ENCODE results near the gene SNX32.
"Not testable (repeated sequence)": the region's sequence is repeated elsewhere in the genome, so short reads cannot be mapped to it uniquely, and the experiment has no call there.

SNX32 gene

DNA sequence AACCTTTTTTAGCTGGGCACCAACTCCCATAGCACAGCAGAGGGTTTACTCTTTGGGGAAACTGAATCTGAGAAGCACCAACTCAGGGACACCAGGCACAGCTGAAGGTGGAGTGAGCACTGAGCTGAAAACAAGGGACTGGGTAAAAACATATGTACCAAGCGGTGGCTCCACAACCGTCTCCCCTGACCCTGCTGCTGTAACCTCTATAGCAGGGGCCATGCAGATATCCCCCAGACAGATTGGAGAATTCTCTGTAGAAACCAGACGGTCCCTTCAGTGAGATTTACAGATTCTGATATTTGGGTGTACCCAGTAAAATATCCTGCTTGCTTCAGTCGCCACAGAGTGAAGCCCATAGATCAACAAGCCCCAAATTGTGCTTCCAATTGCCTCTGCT is 4.3 kb upstream of the SNX32 start:
- DNase-seq (ENCODE audit: low spot score): no peak

- not testable (repeated sequence) for DNase-seq (ENCODE audit: low spot score)
Observed at GRCh38 chr11:65832231-65832630, 1.5 kb upstream of the SNX32 start.

DNA sequence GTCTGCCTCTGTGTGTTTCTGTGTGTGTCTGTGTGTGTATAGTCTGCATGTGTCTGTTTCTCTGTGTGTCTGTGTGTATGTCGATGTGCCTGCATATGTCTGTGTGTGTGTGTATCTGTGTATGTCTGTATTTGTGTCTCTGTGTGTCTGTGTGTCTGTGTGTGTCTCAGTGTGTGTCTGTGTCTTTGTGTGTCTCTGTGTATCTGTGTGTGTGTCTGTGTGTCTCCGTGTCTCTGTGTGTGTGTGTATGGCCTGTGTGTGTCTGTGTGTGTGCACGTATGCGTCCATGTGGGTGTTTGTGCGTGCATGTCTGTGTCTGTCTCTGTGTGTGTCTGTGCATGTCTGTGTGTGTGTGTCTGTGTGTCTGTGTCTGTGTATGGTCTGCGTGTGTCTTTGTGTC is 439 bp downstream of the SNX32 start:
- DNase-seq (ENCODE audit: low spot score): no peak

GRCh38 chr11:65842144-65842543 is 8.4 kb downstream of the SNX32 start:
- DNase-seq (ENCODE audit: low spot score): no peak

DNA sequence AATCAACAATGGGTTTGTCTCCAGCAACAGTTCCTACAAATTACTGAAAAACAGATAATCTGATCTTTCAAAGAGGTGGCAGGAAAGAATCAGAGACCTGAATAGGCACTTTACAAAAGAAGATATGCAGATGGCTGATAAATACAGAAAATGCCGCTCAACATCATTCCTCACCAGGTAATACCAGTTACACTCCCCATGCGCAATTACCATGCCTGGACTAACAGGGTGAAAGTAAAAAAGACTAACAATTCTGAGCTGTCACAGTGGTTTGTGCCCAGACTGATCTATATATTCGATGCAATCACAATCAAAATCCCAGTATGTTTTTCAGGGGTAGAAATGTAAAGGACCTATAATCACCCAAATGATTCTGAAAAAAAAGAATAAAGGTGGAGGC is 10.0 kb downstream of the SNX32 start:
- no peak for DNase-seq (ENCODE audit: low spot score)

DNA sequence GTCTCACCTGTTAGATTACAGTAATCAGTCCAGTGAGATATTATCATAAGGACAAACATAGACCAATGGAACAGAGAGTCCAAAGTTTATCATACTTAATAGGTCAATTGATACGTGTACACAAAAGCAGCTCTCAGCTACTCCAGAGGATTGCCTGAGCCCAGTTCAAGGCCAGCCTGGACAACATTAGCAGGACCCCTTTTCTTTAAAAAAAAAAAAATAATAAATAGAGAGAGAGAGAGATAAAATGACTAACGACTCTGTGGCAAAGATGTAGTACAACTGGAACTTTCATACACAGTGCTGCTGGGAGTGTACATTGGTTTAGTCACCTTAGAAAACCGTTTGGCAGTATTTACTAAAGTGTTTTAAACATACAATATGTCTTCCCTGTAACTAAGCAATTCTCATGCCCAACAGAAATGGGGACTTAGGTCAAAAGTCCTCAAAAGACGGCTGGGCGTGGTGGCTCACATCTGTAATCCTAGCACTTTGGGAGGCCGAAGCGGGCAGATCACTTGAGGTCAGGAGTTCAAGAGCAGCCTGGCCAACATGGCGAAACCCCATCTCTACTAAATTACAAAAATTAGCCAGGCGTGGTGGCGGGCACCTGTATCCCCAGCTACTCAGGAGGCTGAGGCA is 10.6 kb downstream of the SNX32 start:
- DNase-seq (ENCODE audit: low spot score): no peak

- DNase-seq (ENCODE audit: low spot score): no peak
Observed at GRCh38 chr11:65847746-65848145, 14.0 kb downstream of the SNX32 start.

GRCh38 chr11:65848693-65849092 is 14.9 kb downstream of the SNX32 start:
- not testable (repeated sequence) for DNase-seq (ENCODE audit: low spot score)

DNA sequence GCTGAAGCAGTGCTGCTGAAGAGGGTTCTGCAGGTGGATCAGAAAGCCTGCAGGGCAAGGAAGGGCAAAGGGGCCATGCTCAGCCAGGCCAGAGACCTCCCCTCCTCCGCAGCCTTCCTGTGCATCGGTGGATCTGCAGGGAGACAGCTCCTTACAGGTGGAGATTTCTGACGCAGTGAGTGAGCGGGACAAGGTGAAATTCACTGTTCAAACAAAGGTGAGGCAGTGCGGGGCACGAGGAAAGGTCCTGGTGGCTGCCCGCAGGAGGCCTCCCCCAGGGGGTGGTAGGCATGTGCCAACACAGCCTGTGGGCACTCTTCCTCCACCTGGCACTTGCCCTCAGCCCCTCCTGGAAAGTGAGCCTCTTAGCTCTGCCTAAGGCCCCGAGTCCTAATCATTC is 15.6 kb downstream of the SNX32 start:
- no peak for DNase-seq (ENCODE audit: low spot score)

DNA sequence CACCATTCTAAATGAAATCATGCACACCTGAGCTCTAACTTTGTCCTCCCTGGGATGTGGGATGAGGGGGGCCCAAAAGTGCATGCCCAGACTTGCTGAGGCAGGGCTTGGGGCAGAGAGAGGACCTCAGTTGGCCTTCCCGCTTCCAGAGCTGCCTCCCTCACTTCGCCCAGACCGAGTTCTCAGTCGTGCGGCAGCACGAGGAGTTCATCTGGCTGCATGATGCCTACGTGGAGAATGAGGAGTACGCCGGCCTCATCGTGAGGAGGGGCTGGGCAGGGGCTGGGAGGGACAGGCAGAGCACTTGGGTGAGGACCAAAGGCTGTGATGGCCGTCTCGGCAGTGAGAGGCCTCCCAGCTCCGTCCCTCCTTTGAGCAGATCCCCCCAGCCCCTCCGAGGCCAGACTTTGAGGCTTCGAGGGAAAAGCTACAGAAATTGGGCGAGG is 16.0 kb downstream of the SNX32 start:
- DNase-seq (ENCODE audit: low spot score): no peak

DNA sequence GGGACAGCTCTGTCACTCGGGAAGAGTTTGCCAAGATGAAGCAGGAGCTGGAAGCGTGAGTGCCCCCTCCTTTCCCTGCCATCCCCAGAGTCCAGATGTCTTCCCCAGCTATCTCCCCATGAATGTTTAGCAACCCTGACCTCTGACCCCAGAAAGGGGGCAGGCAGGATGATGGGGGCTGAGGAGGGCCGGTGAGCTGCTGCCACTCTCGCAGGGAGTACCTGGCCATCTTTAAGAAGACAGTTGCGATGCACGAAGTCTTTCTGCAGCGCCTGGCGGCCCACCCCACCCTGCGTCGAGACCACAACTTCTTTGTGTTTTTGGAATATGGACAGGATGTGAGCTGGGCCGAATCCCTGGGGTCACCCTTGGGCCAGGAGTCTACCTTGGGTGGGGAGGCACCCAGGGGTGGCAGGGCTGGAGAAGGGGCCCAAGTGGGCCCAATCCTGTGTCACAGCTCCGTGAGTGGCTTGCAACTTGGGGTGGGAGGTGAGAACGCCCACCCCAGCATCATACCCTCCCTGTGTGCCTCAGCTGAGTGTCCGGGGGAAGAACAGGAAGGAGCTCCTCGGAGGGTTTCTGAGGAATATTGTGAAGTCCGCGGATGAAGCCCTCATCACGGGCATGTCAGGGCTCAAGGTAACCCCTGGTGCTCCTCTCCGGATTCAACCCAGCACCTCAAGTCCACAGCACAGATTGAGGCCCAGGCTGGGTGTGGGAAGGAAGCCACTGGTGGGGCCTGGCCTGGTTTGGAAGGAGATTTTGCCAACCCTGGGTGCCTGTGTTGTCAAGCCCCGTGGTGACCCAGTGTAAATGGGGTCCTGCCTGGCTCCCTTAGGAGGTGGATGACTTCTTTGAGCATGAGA is 16.7 kb downstream of the SNX32 start:
- DNase-seq (ENCODE audit: low spot score): no peak

- DNase-seq (ENCODE audit: low spot score): no peak
Observed at GRCh38 chr11:65851083-65851579, 17.4 kb downstream of the SNX32 start.

GRCh38 chr11:65851811-65852507 is 18.2 kb downstream of the SNX32 start:
- no peak for DNase-seq (ENCODE audit: low spot score)

GRCh38 chr11:65852508-65853245 is 18.9 kb downstream of the SNX32 start:
- DNase-seq (ENCODE audit: low spot score): no peak

DNA sequence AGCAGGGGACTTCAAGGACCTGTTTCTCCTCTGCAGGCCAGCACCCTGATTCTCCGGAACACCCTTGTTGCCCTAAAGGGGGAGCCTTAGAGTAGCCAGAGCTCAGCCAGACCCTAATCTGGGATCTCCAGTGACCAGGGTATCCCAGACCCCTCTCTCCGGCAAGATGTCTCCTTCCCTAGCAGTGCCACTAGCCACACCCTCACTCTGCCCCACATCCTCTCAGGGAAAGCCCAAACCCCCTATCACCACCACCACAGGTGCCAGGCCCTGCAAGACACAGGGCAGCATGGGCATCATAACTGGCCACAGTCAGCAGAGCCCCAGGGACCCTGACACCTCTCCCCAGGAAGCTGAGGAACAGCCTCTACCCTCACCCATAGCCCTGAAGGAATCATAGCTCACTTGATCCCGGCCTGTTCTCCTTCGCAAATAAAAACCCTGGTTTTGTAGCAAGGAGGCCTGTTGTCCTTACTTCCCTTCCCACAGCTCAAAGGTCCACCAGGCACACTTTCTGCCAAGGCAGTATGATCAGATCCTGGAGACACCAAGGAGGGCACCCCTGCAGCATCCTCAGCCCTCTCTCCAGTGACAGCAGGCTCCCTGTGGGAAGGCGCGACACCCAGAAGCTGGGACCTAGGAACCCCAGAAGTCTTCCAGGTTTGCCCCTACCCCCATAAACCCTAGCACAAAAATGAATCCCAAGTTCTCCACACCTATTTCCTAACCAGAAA is 19.6 kb downstream of the SNX32 start:
- DNase-seq (ENCODE audit: low spot score): no peak

GRCh38 chr11:65854161-65854592 is 20.4 kb downstream of the SNX32 start:
- no peak for DNase-seq (ENCODE audit: low spot score)

- DNase-seq (ENCODE audit: low spot score): no peak
Observed at GRCh38 chr11:65854852-65855837, 21.4 kb downstream of the SNX32 start.

DNA sequence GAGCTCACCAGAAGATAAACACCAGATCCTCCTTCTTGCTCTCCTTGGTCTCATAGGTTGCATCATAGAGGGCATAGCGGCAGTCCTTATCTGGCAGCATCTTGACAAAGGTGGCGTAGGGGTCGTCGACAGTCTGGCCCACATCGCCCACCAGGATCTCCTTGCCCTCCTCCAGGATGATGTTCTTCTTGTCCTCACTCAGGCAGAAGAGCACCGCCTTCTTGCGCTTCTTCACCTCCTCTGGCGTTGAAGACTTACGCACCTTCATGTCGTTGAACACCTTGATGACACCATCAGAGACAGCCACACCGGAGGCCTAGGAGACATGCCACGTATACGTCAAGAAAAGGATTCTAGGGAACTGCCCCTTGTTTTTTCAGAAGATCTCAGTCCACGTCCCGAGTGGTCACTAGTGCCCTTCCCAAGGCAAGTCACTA is 22.2 kb downstream of the SNX32 start:
- DNase-seq (ENCODE audit: low spot score): no peak

DNA sequence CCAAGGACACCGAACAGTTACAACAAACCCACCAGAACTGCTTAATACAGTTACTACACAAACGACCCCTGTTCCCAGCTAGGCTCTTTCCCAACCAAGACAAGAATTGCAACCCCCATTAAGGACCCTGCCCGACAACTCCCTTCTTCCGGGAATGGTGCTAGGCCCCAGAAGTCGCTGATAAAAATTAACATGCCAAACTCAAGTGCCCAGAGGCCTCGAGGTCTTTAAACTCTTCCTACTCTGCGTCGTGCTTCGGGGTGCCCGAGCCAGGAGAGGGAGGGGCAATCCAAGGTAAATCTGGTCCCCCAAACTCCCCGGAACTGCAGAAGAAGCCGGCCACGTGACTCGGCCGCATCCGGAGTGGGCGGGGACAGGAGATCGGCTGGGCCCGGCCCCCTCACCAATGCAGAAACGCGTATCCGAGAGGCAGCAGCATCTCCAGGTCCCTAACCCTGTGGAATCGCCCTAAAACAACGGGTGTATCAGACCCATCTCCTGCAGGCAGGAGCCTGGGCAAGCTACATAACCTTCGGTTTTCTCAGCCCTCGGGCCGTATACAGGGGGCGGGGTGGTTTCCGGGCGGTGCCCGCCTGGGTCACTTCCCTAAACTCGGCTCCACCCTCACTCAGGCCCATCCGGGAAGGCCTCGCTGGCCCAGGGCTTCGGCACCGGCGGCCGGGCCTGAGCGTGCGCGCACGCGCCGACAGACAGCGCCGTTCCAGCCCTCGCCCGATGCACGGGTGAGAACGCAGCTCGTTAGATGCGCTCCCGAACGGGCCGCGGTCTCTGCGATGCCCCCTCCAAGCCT is 23.1 kb downstream of the SNX32 start:
- DNase-seq (ENCODE audit: low spot score): peak; percentile 75

Measured in pons (tissue), 1 donor.